Neural progenitor cell (in vitro differentiated cells): ENCODE measurements around the gene UTP14A.

Source experiments
- CTCF ChIP-seq: fragments of 200-600 bp; sonication (generic); IDR thresholded peaks from 2 replicates; pipeline ENCODE4 v1.5.1; 2017; ENCODE audit warnings: antibody characterized with exemption, mild to moderate bottlenecking
- EZH2 ChIP-seq: fragments of 200-600 bp; sonication (generic); IDR thresholded peaks from 2 replicates; pipeline ENCODE4 v1.6.1; 2017; ENCODE audit warnings: antibody characterized with exemption, mild to moderate bottlenecking, moderate library complexity
- EZH2phosphoT487 ChIP-seq: fragments of 200-600 bp; sonication (generic); IDR thresholded peaks from 2 replicates; pipeline ENCODE4 v1.6.1; 2017; ENCODE audit warnings: antibody characterized with exemption

DNA sequence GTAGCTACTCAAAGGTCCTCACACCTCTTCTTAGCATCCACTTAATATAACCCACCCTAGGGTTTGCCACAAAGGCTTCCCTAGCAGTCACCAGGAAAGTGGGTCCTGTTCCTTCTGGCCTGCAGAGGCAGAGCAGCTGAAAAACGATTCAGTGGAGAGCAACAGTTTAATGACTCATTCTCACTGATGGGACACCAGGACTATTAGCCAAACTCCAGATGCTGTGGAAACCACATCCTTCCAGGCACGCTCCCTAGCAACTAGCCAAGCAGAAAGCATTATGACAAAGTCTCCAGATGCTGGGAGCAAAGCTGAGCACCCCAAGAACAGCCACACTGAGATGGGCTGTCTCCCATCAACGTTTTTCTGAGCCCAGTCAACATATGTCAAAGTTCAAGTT lies 30.3 kb upstream of the UTP14A start:
- TF ChIP-seq CTCF = no peak
- no peak for TF ChIP-seq EZH2phosphoT487
- no peak for TF ChIP-seq EZH2
